ENCODE data around the gene LBP. TPM values are rescaled to one million over a fixed set of nuclear protein-coding genes. Genes with fewer than 3 reads are reported as not detected.

LBP gene
- total RNA-seq, 4 donors from 2014 or later, result 0.23 to 0.55 TPM; not detected in 2

DNA sequence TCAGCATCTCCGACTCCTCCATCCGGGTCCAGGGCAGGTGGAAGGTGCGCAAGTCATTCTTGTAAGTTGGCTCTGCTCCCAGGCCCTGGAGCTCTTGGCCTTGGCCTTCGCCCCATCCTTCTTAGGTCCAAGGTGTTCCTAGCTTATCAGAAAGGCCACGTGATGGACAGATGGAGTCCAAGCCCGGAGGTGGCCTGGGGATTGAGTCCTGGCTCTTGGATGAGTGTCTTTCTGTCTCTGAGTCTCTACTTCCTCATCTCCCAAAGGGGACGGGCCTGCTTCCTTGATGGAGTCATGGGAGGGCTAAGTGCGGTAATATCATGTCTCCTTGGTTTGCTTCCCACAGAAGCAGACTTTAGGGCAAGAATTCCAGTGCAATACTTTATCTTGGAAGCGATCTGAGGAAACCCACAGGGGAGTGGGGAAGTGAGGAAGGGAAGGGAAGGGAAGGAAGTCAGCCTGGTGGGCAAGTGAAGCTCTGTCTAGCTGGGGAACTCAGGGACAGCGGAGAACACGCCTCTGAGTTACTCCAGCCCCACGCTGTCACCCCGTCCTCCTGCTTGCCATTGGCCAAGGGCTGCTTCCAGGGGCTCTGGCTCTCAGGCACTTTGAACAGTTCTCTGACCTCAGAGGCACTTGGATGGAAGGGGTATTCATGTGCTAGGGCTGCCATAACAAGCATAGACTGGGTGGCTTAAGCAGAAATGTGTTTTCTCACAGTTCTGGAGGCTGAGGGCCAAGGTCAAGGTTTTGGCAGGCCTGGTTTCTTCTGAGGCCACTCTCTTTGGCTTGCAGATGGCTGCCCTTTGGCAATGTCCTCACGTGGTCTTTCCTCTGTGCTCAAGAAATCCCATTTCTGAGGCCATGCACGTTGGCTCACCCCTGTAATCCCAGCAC lies 4.8 kb downstream of the LBP start:
- intact Hi-C loops (cut with DNase I; ENCODE audit: low total_unique reads), result no loop called here
- DNase-seq (ENCODE audit: low spot score in 2 of 2), result no peak
- TF ChIP-seq POLR2A (IDR thresholded peaks at IDR 0.05) (no peak), CTCF (IDR thresholded peaks at IDR 0.05) (no peak)
- no peak overlapping the region for H3K4me3 ChIP-seq (ENCODE audit: low read depth, poor library complexity, severe bottlenecking)
- WGBS, 2 donors, result 61 to 79% methylated on average over 14 to 15 of the region's 15 CpGs

DNA sequence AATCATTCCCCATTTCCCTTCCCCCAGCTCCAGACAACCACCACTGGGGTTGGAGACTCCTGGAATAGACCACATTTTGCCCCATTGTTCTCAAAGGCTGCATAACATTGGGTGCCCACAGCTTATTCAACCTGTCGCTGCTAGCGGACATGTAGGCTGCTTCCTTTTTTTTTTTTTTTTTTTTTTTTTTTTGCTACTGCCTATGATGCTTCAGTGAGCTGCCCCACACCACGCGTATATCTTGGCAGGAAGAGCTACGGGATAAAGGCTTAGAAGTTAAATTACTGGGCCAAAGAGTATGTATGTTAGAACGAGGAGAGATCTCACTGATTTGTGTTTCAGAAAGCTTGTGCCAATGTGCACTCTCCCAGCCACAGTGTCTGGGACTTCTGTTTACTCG lies 7.0 kb downstream of the LBP start:
- intact Hi-C loops (cut with DNase I; ENCODE audit: low total_unique reads), result no loop called here
- no peak for DNase-seq (ENCODE audit: low spot score in 2 of 2)
- H3K4me3 ChIP-seq (ENCODE audit: low read depth, poor library complexity, severe bottlenecking), result no peak overlapping the region
- TF ChIP-seq CTCF (IDR thresholded peaks at IDR 0.05) (no peak), POLR2A (IDR thresholded peaks at IDR 0.05) (no peak)
- 62 to 64% methylated on average over 7 of the region's 7 CpGs for WGBS, 2 donors

DNA sequence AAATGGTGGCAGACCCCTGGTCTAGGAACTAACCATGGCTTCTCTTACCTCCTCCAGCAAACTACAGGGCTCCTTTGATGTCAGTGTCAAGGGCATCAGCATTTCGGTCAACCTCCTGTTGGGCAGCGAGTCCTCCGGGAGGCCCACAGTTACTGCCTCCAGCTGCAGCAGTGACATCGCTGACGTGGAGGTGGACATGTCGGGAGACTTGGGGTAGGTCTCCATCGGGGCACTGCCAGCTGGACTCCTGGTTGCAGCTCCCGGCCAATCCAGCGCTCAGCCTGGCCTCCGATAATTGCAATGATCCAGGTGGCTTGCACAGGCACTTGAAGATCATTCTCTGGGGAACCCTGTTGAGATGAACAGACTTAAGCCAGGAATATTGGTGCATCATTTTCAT lies 7.9 kb downstream of the LBP start:
- TF ChIP-seq POLR2A (IDR thresholded peaks at IDR 0.05) (no peak), CTCF (IDR thresholded peaks at IDR 0.05) (no peak)
- 86 to 89% methylated on average over 10 of the region's 10 CpGs for WGBS, 2 donors
- no peak for DNase-seq (ENCODE audit: low spot score in 2 of 2)
- intact Hi-C loops (cut with DNase I; ENCODE audit: low total_unique reads), result no loop called here
- H3K4me3 ChIP-seq (ENCODE audit: low read depth, poor library complexity, severe bottlenecking), result no peak overlapping the region

DNA sequence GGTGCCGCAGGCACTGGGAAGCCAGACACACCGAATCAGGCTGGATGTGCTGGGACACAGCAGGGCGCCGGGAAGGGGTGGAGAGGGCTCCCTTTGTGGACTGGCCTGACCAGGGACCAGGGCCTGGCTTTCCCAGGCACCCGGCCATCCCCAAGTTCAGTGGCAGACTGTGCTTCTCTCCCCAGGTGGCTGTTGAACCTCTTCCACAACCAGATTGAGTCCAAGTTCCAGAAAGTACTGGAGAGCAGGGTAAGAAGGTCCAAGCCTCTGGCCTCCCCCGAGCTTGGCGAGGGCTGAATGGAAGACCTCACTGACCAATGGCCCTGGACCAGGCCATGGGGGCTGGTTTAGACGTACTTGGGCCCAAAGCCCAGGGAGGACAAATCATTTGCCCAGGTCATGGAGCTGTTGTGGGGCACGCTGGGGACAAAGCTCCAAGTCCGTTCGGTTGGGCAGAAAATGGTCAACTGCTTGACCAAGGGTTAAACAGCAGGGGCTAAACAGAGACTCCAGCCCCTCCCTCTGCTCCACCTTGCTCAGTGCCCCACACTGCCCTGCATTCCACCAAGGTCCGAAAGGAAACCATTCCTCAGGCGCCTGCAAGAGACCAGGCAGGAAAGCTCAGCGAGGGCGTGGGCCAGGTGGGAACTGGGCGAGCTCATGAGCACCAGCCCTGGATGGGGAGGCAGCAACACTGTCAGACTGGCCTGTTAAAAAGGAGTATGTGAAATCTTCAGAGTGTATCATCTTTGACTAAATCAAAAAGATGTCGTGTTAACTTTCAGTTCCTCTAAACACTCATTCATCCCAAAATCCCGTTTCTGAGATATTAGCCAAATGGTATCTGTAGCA lies 9.1 kb downstream of the LBP start:
- intact Hi-C loops (cut with DNase I; ENCODE audit: low total_unique reads), result no loop called here
- DNase-seq (ENCODE audit: low spot score in 2 of 2), result no peak
- TF ChIP-seq CTCF (IDR thresholded peaks at IDR 0.05) (no peak), POLR2A (IDR thresholded peaks at IDR 0.05) (no peak)
- WGBS, 2 donors, result 71 to 73% methylated on average over 18 of the region's 18 CpGs
- no peak overlapping the region for H3K4me3 ChIP-seq (ENCODE audit: low read depth, poor library complexity, severe bottlenecking)

DNA sequence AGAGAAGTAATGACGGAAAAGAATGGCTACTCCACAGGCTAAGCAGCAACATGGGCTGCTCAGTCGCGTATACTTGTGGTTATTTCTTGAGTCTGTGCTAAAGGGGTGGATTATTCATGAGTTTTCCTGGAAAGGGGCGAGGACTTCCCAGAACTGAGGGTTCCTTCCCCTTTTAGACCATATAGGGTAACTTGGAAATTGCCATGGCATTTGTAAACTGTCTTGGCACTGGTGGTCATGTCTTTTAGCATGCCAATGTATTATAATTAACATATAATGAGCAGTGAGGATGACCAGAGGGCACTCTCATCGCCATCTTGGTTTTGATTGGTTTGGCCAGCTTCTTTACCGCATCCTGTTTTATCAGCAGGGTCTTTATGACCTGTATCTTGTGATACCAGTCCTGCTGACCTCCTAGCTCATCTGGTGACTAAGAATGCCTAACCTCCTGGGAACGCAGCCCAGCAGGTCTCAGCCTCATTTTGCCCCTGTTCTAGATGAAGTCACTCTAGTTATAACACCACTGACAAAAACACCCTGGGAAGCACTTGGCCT lies 11.4 kb downstream of the LBP start:
- H3K4me3 ChIP-seq (ENCODE audit: low read depth, poor library complexity, severe bottlenecking), result no peak overlapping the region
- WGBS, 2 donors, result 73 to 79% methylated on average over 7 of the region's 7 CpGs
- DNase-seq (ENCODE audit: low spot score in 2 of 2), result no peak
- intact Hi-C loops (cut with DNase I; ENCODE audit: low total_unique reads), result no loop called here
- no peak for TF ChIP-seq CTCF (IDR thresholded peaks at IDR 0.05)
